Panc1 (cell line): ENCODE data around the gene ADCY2. TPM values are rescaled to one million over a fixed set of nuclear protein-coding genes. Genes with fewer than 3 reads are reported as not detected.

Experiments used
- ATAC-seq: fragments of 200-7000 bp; cut with Tn5 transposase; 2 replicates; pipeline ENCODE4 v1.9.1; 2020; ENCODE audit warnings: mild to moderate bottlenecking, moderate library complexity
- BruUV-seq: library from RNA; stranded (reverse); fragments of 400-500 nt; replicated peaks from 2 replicates; lab custom pipeline; 2021; lab: Mats Ljungman, UMichigan
- CTCF ChIA-PET: fragments of 300-600 bp; sonication (Branson Sonifier 250); formaldehyde crosslinking; loops from one replicate; lab custom pipeline; 2022; ENCODE audit warnings: antibody characterized with exemption; lab: Charles Lee
- POLR2A ChIA-PET: fragments of 300-600 bp; sonication (Branson Sonifier 250); formaldehyde crosslinking; loops from one replicate; lab custom pipeline; 2022; ENCODE audit warnings: antibody characterized with exemption; lab: Charles Lee
- DNase-seq: peaks from one replicate; pipeline ENCODE4 v3.0.0-alpha.2; 2010; ENCODE audit warnings: low read depth, low spot score
- H3K27ac ChIP-seq: 2 replicates; pipeline ENCODE4 v1.5.1; 2011; ENCODE audit warnings: mild to moderate bottlenecking, low read length, inconsistent platforms
- H3K27me3 ChIP-seq: fragments of 200-500 bp; sonication (Bioruptor generic); 2 replicates; pipeline ENCODE4 v1.6.0; 2014; ENCODE audit warnings: low read length, inconsistent platforms; ENCODE audit not compliant: control insufficient read depth, insufficient read depth
- H3K36me3 ChIP-seq: fragments of 200-500 bp; sonication (Bioruptor generic); 2 replicates; pipeline ENCODE4 v1.5.1; 2014; ENCODE audit warnings: inconsistent platforms, mild to moderate bottlenecking, low read length, moderate library complexity; ENCODE audit not compliant: control insufficient read depth, insufficient read depth
- H3K4me1 ChIP-seq: 2 replicates; pipeline ENCODE4 v1.5.1; 2011; ENCODE audit warnings: inconsistent platforms, mild to moderate bottlenecking, low read length, moderate library complexity; ENCODE audit not compliant: control insufficient read depth, insufficient read depth
- H3K4me3 ChIP-seq, 2 experiments: 2 replicates each; pipeline ENCODE4 v1.5.1; 2011 to 2012; ENCODE audit warnings: low read depth in 2 of 2, low read length in 2 of 2, mild to moderate bottlenecking in 2 of 2, inconsistent platforms in 1 of 2, moderate library complexity in 1 of 2
- H3K9me3 ChIP-seq: fragments of 200-500 bp; sonication (Bioruptor generic); 2 replicates; pipeline ENCODE4 v1.5.1; 2014; ENCODE audit warnings: low read depth, mild to moderate bottlenecking, inconsistent platforms, low read length, moderate library complexity; ENCODE audit not compliant: control insufficient read depth, insufficient read depth
- POLR2AphosphoS5 ChIP-seq: IDR thresholded peaks from 2 replicates; pipeline ENCODE4 v1.6.1; 2012; ENCODE audit warnings: mild to moderate bottlenecking, low read depth, low read length, moderate library complexity
- SIN3A ChIP-seq: IDR thresholded peaks from 2 replicates; pipeline ENCODE4 v1.6.1; 2012; ENCODE audit warnings: low read depth, mild to moderate bottlenecking, low read length, moderate library complexity, borderline replicate concordance; ENCODE audit not compliant: insufficient read depth
- TCF7L2 ChIP-seq: IDR thresholded peaks from 2 replicates; pipeline ENCODE4 v1.6.1; 2011; ENCODE audit warnings: mild to moderate bottlenecking, low read depth, low read length, inconsistent platforms
- in situ Hi-C: cut with HindIII; loops from 2 replicates; pipeline ENCODE4 v1.10.0; 2016; ENCODE audit warnings: low sequenced_read_pairs, low pct_unique_long_range_greater_than_20kb
- intact Hi-C: fragments of 100-400 bp; cut with micrococcal nuclease; formaldehyde crosslinking; loops from one replicate; pipeline ENCODE4 v1.10.0; 2022; ENCODE audit not compliant: unreplicated experiment
- total RNA-seq: library from RNA; stranded (reverse); gene quantifications from one replicate; pipeline ENCODE4 v1.2.1, GENCODE V29; 2021; ENCODE audit not compliant: unreplicated experiment
- TF ChIP-seq, protein P1 (sequence below), 2 experiments: IDR thresholded peaks; 2 replicates each; pipeline ENCODE4 v1.6.1; 2011 to 2012; ENCODE audit warnings: low read depth in 2 of 2, control low read depth in 1 of 2, low read length in 1 of 2, mild to moderate bottlenecking in 1 of 2, moderate library complexity in 1 of 2; ENCODE audit not compliant: insufficient read depth in 1 of 2
- TF ChIP-seq, protein P2 (sequence below): fragments of 450-650 bp; IDR thresholded peaks from 2 replicates; pipeline ENCODE4 v1.5.1; 2017; ENCODE audit warnings: mild to moderate bottlenecking

The ADCY2 gene
- total RNA-seq, 1 experiment from 2014 or later = 0.13 TPM

GRCh38 chr5:7608772-7609171 lies 212.8 kb downstream of the ADCY2 start:
- Histone ChIP-seq H3K27ac (no peak overlapping the region), H3K4me1 (no peaks in the 10 kb centered on the region), H3K9me3 (no peaks in the 10 kb centered on the region), H3K27me3 (no peaks in the 10 kb centered on the region), H3K4me3 (no peak overlapping the region), H3K36me3 (no peaks in the 10 kb centered on the region)
- in situ Hi-C loops (no loop called here), intact Hi-C loops (no loop called here)
- ATAC-seq (no peak), DNase-seq (no peak)
- no TSS peak for BruUV-seq
- POLR2A ChIA-PET = no interaction called here
- CTCF ChIA-PET = no interaction called here
- TF ChIP-seq, protein P1, sequence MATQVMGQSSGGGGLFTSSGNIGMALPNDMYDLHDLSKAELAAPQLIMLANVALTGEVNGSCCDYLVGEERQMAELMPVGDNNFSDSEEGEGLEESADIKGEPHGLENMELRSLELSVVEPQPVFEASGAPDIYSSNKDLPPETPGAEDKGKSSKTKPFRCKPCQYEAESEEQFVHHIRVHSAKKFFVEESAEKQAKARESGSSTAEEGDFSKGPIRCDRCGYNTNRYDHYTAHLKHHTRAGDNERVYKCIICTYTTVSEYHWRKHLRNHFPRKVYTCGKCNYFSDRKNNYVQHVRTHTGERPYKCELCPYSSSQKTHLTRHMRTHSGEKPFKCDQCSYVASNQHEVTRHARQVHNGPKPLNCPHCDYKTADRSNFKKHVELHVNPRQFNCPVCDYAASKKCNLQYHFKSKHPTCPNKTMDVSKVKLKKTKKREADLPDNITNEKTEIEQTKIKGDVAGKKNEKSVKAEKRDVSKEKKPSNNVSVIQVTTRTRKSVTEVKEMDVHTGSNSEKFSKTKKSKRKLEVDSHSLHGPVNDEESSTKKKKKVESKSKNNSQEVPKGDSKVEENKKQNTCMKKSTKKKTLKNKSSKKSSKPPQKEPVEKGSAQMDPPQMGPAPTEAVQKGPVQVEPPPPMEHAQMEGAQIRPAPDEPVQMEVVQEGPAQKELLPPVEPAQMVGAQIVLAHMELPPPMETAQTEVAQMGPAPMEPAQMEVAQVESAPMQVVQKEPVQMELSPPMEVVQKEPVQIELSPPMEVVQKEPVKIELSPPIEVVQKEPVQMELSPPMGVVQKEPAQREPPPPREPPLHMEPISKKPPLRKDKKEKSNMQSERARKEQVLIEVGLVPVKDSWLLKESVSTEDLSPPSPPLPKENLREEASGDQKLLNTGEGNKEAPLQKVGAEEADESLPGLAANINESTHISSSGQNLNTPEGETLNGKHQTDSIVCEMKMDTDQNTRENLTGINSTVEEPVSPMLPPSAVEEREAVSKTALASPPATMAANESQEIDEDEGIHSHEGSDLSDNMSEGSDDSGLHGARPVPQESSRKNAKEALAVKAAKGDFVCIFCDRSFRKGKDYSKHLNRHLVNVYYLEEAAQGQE (IDR thresholded peaks at IDR 0.05; ENCODE audit: insufficient read depth in 1 of 2, low read depth in 2 of 2, low read length in 1 of 2) = no peak
- no peak for TF ChIP-seq POLR2AphosphoS5
- TF ChIP-seq TCF7L2 = no peak
- no peak for TF ChIP-seq SIN3A
- TF ChIP-seq, protein P2, sequence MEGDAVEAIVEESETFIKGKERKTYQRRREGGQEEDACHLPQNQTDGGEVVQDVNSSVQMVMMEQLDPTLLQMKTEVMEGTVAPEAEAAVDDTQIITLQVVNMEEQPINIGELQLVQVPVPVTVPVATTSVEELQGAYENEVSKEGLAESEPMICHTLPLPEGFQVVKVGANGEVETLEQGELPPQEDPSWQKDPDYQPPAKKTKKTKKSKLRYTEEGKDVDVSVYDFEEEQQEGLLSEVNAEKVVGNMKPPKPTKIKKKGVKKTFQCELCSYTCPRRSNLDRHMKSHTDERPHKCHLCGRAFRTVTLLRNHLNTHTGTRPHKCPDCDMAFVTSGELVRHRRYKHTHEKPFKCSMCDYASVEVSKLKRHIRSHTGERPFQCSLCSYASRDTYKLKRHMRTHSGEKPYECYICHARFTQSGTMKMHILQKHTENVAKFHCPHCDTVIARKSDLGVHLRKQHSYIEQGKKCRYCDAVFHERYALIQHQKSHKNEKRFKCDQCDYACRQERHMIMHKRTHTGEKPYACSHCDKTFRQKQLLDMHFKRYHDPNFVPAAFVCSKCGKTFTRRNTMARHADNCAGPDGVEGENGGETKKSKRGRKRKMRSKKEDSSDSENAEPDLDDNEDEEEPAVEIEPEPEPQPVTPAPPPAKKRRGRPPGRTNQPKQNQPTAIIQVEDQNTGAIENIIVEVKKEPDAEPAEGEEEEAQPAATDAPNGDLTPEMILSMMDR = no peak

GRCh38 chr5:7609726-7610125 lies 213.8 kb downstream of the ADCY2 start:
- in situ Hi-C loops (no loop called here), intact Hi-C loops (no loop called here)
- H3K4me3 ChIP-seq = no peak overlapping the region
- no peak overlapping the region for H3K27ac ChIP-seq
- DNase-seq (no peak), ATAC-seq (no peak)
- no TSS peak for BruUV-seq
- TF ChIP-seq, protein P1 (IDR thresholded peaks at IDR 0.05; ENCODE audit: insufficient read depth in 1 of 2, low read depth in 2 of 2, low read length in 1 of 2) = no peak
- TF ChIP-seq TCF7L2 = no peak
- no peak for TF ChIP-seq POLR2AphosphoS5
- TF ChIP-seq, protein P2 = no peak
- no peak for TF ChIP-seq SIN3A
- H3K4me1 ChIP-seq = no peaks in the 10 kb centered on the region
- POLR2A ChIA-PET = no interaction called here
- H3K36me3 ChIP-seq = no peaks in the 10 kb centered on the region
- no peaks in the 10 kb centered on the region for H3K27me3 ChIP-seq
- no peaks in the 10 kb centered on the region for H3K9me3 ChIP-seq
- CTCF ChIA-PET = no interaction called here
